ENCODE results near the gene PRELID2. TPM values are rescaled to one million over a fixed set of nuclear protein-coding genes. Genes with fewer than 3 reads are reported as not detected.

The PRELID2 gene
- total RNA-seq, 3 donors from 2014 or later: 15.5 to 24.6 (median 23.1) TPM

GRCh38 chr5:145787996-145788395 lies 47.1 kb downstream of the PRELID2 start:
- Histone ChIP-seq H3K4me3 (no peak overlapping the region), H3K9me3 (no peaks in the 10 kb centered on the region), H3K4me1 (no peaks in the 10 kb centered on the region), H3K27me3 (no peaks in the 10 kb centered on the region), H3K27ac (no peak overlapping the region), H3K36me3 (no peaks in the 10 kb centered on the region)
- TF ChIP-seq POLR2A (IDR thresholded peaks at IDR 0.05): no peak
- no peak for TF ChIP-seq CTCF (IDR thresholded peaks at IDR 0.05)
- no peak for TF ChIP-seq POLR2AphosphoS5 (IDR thresholded peaks at IDR 0.05)
- no peak for DNase-seq (ENCODE audit: low spot score in 2 of 2)
- intact Hi-C loops (cut with DNase I; ENCODE audit: low total_unique reads): no loop called here

DNA sequence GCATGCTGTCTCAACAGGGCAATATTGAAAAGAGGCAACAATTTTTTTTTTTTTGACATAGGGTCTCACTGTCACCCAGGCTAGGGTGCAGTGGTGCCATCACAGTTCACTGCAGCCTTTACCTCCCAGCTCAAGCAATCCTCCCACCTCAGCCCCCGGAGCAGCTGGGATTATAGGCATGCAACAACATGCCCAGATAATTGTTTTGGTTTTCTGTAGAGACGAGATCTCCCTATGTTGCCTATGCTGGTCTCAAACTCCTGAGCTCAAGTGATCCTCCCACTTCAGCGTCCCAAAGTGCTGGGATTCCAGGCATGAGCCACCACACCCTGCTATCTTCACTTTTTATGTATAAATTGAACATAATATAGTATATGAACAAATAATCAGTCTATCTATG lies 47.6 kb downstream of the PRELID2 start:
- no peaks in the 10 kb centered on the region for H3K9me3 ChIP-seq
- no peak for DNase-seq (ENCODE audit: low spot score in 2 of 2)
- H3K27ac ChIP-seq: no peak overlapping the region
- H3K27me3 ChIP-seq: no peaks in the 10 kb centered on the region
- no peaks in the 10 kb centered on the region for H3K4me1 ChIP-seq
- no peaks in the 10 kb centered on the region for H3K36me3 ChIP-seq
- no peak overlapping the region for H3K4me3 ChIP-seq
- TF ChIP-seq POLR2AphosphoS5 (IDR thresholded peaks at IDR 0.05): no peak
- TF ChIP-seq POLR2A (IDR thresholded peaks at IDR 0.05): no peak
- TF ChIP-seq CTCF (IDR thresholded peaks at IDR 0.05): no peak
- intact Hi-C loops (cut with DNase I; ENCODE audit: low total_unique reads): no loop called here

DNA sequence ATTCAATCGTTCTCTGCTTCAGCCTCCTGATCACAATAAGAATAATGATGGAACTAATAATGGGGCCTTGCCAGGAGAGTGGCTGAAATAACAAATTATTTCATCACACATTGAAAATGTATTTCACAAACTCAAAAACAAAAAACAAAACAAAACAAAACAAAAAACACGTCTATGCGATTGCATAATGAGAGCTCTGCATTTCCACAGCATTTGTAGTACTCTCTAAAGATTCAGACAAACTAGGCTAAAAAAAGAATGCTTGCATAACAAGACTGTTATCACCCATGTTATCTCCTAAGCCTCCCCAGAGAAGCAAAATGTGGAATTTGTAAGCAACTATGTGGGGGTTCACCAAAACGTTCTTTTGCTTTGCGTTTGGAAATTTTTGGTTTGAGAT lies 48.1 kb downstream of the PRELID2 start:
- Histone ChIP-seq H3K36me3 (no peaks in the 10 kb centered on the region), H3K27ac (no peak overlapping the region), H3K9me3 (no peaks in the 10 kb centered on the region), H3K27me3 (no peaks in the 10 kb centered on the region), H3K4me3 (no peak overlapping the region), H3K4me1 (no peaks in the 10 kb centered on the region)
- intact Hi-C loops (cut with DNase I; ENCODE audit: low total_unique reads): no loop called here
- TF ChIP-seq CTCF (IDR thresholded peaks at IDR 0.05): no peak
- TF ChIP-seq POLR2A (IDR thresholded peaks at IDR 0.05): no peak
- no peak for TF ChIP-seq POLR2AphosphoS5 (IDR thresholded peaks at IDR 0.05)
- no peak for DNase-seq (ENCODE audit: low spot score in 2 of 2)

- TF ChIP-seq POLR2AphosphoS5 (IDR thresholded peaks at IDR 0.05): no peak
- TF ChIP-seq CTCF (IDR thresholded peaks at IDR 0.05): no peak
- TF ChIP-seq POLR2A (IDR thresholded peaks at IDR 0.05): no peak
- Histone ChIP-seq H3K27me3 (no peaks in the 10 kb centered on the region), H3K4me3 (no peak overlapping the region), H3K36me3 (no peaks in the 10 kb centered on the region), H3K4me1 (no peaks in the 10 kb centered on the region), H3K27ac (no peak overlapping the region), H3K9me3 (no peaks in the 10 kb centered on the region)
- DNase-seq (ENCODE audit: low spot score in 2 of 2): no peak
- intact Hi-C loops (cut with DNase I; ENCODE audit: low total_unique reads): no loop called here
These were observed 54.2 kb downstream of the PRELID2 start for GRCh38 chr5:145780982-145781381.

DNA sequence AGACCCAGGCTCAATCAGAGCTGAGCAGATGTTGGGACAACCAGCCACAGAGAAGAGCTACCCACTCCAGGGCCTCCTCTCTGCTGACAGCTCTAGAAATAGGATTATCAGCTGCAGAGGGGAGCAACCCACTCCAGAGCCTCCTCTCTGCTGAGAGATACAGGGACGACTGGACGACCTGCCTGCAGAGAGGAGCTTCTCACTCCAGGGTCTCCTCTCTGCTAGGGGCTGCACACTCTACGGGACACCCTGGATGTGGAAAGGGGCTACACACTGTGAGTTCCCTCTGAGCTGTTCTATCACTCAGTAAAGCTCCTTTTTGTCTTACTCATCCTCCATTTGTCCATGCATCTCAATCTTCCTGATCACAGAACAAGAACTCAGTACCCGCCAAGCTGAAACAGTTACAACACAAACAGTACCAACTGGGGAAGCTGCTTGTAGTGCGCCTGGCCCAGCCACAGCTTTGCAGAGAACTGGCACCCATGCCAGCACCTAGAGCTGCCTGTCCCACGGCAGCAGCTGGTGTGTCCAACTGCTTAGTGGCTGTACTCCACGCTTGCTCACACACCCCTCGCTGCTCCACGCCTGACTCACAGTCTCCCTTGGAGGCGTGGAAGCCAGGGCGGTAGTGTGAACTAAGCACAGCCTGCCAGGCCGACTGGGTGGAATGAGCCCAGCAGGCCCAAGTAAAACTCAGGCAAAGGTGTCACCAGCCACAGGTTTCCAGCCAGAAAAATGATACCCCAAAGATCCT lies 56.8 kb downstream of the PRELID2 start:
- Histone ChIP-seq H3K4me1 (no peaks in the 10 kb centered on the region), H3K27ac (no peak overlapping the region), H3K9me3 (no peaks in the 10 kb centered on the region), H3K27me3 (no peaks in the 10 kb centered on the region), H3K36me3 (no peaks in the 10 kb centered on the region), H3K4me3 (no peak overlapping the region)
- no peak for DNase-seq (ENCODE audit: low spot score in 2 of 2)
- TF ChIP-seq POLR2A (IDR thresholded peaks at IDR 0.05) (no peak), POLR2AphosphoS5 (IDR thresholded peaks at IDR 0.05) (no peak), CTCF (IDR thresholded peaks at IDR 0.05) (no peak)
- intact Hi-C loops (cut with DNase I; ENCODE audit: low total_unique reads): no loop called here

Measured in breast epithelium (tissue), 4 donors.